GM12891 (cell line): Measurements from ENCODE around the gene ACSBG1.

ENCODE experiments used
- POLR2AphosphoS5 ChIP-seq: IDR thresholded peaks from 2 replicates; pipeline ENCODE4 v1.6.1; 2011; ENCODE audit warnings: low read depth, low read length, control low read depth
- SPI1 ChIP-seq: IDR thresholded peaks from 2 replicates; pipeline ENCODE4 v1.6.1; 2011; ENCODE audit warnings: low read depth, low read length, control low read depth
- TAF1 ChIP-seq: IDR thresholded peaks from 2 replicates; pipeline ENCODE4 v1.6.1; 2011; ENCODE audit warnings: low read depth, low read length, control low read depth

GRCh38 chr15:78261062-78261461, 26.7 kb upstream of the ACSBG1 start:
- TF ChIP-seq POLR2AphosphoS5: no peak
- TF ChIP-seq SPI1: no peak
- no peak for TF ChIP-seq TAF1
